Hepatocyte (in vitro differentiated cells): ENCODE data around the gene RMI2.

Experiments used
- CTCF ChIP-seq: fragments of 200-600 bp; sonication (generic); IDR thresholded peaks from 2 replicates; pipeline ENCODE4 v1.5.1; 2016; ENCODE audit warnings: antibody characterized with exemption, mild to moderate bottlenecking; ENCODE audit not compliant: poor library complexity
- EZH2 ChIP-seq: fragments of 200-600 bp; sonication (generic); IDR thresholded peaks from 2 replicates; pipeline ENCODE4 v1.6.1; 2016; ENCODE audit warnings: antibody characterized with exemption, mild to moderate bottlenecking, borderline replicate concordance
- EZH2phosphoT487 ChIP-seq: fragments of 200-600 bp; sonication (generic); IDR thresholded peaks from one replicate; pipeline ENCODE4 v1.6.1; 2018; ENCODE audit warnings: antibody characterized with exemption, mild to moderate bottlenecking, low read depth, moderate library complexity; ENCODE audit not compliant: unreplicated experiment, severe bottlenecking

GRCh38 chr16:11384956-11385586 is 39.8 kb downstream of the RMI2 start:
- TF ChIP-seq CTCF (no peak), EZH2 (no peak), EZH2phosphoT487 (no peak)
